Measurements from ENCODE around the gene MRGPRE. TPM values are rescaled to one million over a fixed set of nuclear protein-coding genes. Genes with fewer than 3 reads are reported as not detected.
"Not testable (repeated sequence)": the region's sequence is repeated elsewhere in the genome, so short reads cannot be mapped to it uniquely, and the experiment has no call there.

MRGPRE gene
- total and polyA plus RNA-seq, 3 experiments from 2014 or later = not detected

DNA sequence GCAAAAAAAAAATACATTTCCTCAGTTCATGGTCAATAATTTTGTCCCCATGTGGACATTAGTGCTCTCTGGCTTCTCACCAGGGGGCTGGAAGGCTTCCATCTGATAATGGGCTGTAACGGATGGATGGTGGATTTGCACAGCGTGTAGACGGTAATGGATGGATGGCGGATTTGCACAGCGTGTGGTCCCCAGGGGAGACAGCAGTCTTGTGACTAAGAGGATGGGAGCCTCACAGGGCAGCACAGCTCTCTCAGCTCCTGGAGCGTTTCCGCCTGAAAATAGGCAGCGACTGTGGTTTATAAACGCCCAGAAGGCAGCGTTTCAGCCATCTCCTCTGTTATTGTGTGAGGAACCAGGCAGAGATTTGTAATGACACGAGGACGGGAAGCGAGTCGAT lies 22.6 kb upstream of the MRGPRE start:
- POLR2A ChIA-PET; H3K4me1 Mint-ChIP-seq; CTCF ChIA-PET; H3K4me3 ChIP-seq (ENCODE audit: low read length); H3K4me1 ChIP-seq (ENCODE audit: insufficient read depth, low read length); H3K4me3 Mint-ChIP-seq; DNase-seq; H3K27me3 ChIP-seq (ENCODE audit: insufficient read depth, low read length, poor library complexity, severe bottlenecking); H3K9me3 Mint-ChIP-seq; H3K9me3 ChIP-seq (ENCODE audit: low read length); H3K27ac ChIP-seq (ENCODE audit: low read depth, low read length); H3K36me3 Mint-ChIP-seq; H3K27me3 Mint-ChIP-seq; H3K27ac Mint-ChIP-seq; H3K36me3 ChIP-seq (ENCODE audit: insufficient read depth, low read length): not testable (repeated sequence)

GRCh38 chr11:3245071-3245470 lies 12.9 kb upstream of the MRGPRE start:
- no peak overlapping the region for H3K27ac Mint-ChIP-seq
- POLR2A ChIA-PET = interaction anchor here (0.7 kb wide), 1 partner anchor 134 kb away, joined by 3 read pairs; no protein-coding TSS in a partner anchor

DNA sequence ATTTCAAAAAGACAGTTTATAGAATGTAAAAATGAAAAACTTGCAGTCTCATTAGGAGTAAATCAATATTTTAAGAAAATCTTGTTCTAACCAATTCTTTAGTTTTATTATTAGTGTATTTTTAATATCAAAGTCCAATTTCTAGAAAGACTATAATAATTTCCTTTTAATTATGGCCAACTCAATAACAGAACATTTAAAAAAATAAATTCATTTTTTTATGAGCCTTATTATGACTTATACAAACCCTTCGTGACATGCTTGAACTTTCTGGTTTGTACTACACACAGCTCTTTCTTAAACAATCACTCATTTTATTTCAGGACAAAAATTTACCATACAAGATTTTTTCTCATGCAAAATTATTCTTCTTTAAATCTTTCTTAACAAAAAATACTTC lies 11.7 kb upstream of the MRGPRE start:
- Mint-ChIP-seq H3K27me3 (peaks cover 15 to 26% of the 10 kb centered on the region in 2 donors), H3K9me3 (peaks cover 0 to 2% (median 0%) of the 10 kb centered on the region in 5 donors), H3K36me3 (no peaks in the 10 kb centered on the region), H3K4me3 (no peak overlapping the region), H3K27ac (no peak overlapping the region), H3K4me1 (no peaks in the 10 kb centered on the region)
- ChIA-PET CTCF (no interaction called here), POLR2A (no interaction called here)
- Histone ChIP-seq H3K27me3 (ENCODE audit: insufficient read depth, low read length, poor library complexity, severe bottlenecking) (no peaks in the 10 kb centered on the region), H3K4me1 (ENCODE audit: insufficient read depth, low read length) (no peaks in the 10 kb centered on the region), H3K9me3 (ENCODE audit: low read length) (no peaks in the 10 kb centered on the region), H3K36me3 (ENCODE audit: insufficient read depth, low read length) (no peaks in the 10 kb centered on the region), H3K4me3 (ENCODE audit: low read length) (no peak overlapping the region), H3K27ac (ENCODE audit: low read depth, low read length) (no peak overlapping the region)
- DNase-seq = no peak

More at GRCh38 chr11:3245071-3245470, 12.9 kb upstream of the MRGPRE start:
- peaks cover 0 to 2% (median 0%) of the 10 kb centered on the region in 5 donors for H3K9me3 Mint-ChIP-seq
- H3K36me3 Mint-ChIP-seq = no peaks in the 10 kb centered on the region
- Histone ChIP-seq H3K4me1 (ENCODE audit: insufficient read depth, low read length) (no peaks in the 10 kb centered on the region), H3K27ac (ENCODE audit: low read depth, low read length) (no peak overlapping the region), H3K36me3 (ENCODE audit: insufficient read depth, low read length) (no peaks in the 10 kb centered on the region), H3K27me3 (ENCODE audit: insufficient read depth, low read length, poor library complexity, severe bottlenecking) (no peaks in the 10 kb centered on the region), H3K9me3 (ENCODE audit: low read length) (no peaks in the 10 kb centered on the region), H3K4me3 (ENCODE audit: low read length) (no peak overlapping the region)
- H3K27me3 Mint-ChIP-seq = peaks cover 15 to 21% of the 10 kb centered on the region in 2 donors
- CTCF ChIA-PET = no interaction called here
- H3K4me1 Mint-ChIP-seq = no peaks in the 10 kb centered on the region
- no peak overlapping the region for H3K4me3 Mint-ChIP-seq
- DNase-seq = no peak

DNA sequence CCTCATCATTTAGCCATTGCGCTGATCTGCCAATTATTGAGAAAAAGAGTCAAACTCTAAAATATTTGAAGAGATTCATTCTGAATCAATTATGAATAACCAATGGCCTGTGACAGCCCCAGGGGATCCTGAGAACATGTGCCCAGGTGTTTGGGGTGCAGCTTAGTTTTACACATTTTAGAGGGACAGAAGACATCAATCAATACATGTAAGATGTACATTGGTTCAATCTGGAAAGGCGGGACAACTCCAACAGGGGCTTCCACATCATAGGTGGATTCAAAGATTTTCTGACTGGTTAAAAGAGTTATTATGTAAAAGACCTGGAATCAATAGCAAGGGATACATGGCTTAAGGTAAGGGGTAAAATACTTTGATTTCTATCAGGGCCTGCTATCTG lies 4.9 kb upstream of the MRGPRE start:
- Histone ChIP-seq H3K9me3 (ENCODE audit: low read length) (no peaks in the 10 kb centered on the region), H3K36me3 (ENCODE audit: insufficient read depth, low read length) (no peaks in the 10 kb centered on the region), H3K27ac (ENCODE audit: low read depth, low read length) (no peak overlapping the region), H3K4me3 (ENCODE audit: low read length) (no peak overlapping the region), H3K4me1 (ENCODE audit: insufficient read depth, low read length) (no peaks in the 10 kb centered on the region), H3K27me3 (ENCODE audit: insufficient read depth, low read length, poor library complexity, severe bottlenecking) (no peaks in the 10 kb centered on the region)
- Mint-ChIP-seq H3K4me3 (no peak overlapping the region), H3K36me3 (no peaks in the 10 kb centered on the region), H3K9me3 (no peaks in the 10 kb centered on the region), H3K27ac (no peak overlapping the region), H3K27me3 (peaks cover 4 to 12% of the 10 kb centered on the region in 2 donors), H3K4me1 (no peaks in the 10 kb centered on the region)
- DNase-seq = no peak
- ChIA-PET CTCF (no interaction called here), POLR2A (interaction anchor here (0.6 kb wide), 1 partner anchor 139 kb away, joined by 3 read pairs; no protein-coding TSS in a partner anchor)

DNA sequence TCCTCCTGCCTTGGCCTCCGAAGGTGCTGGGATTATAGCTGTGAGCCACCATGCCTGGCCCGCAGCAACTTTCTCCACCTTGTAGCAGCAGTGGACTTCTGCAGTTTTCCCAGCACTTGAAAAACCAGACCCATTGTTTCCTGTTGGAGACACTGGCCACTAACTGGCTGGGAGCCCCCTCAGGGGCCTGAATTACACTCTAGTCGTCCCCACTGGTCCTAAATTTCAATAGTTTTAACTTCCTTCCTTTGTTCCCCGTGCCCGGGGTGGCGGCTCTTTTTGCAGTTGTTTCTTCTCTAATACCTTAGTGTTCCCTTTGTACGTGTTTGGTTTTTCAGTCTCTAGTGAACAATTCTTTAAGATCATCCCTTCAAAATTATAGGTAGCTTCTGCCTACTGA lies 2.6 kb upstream of the MRGPRE start:
- H3K36me3 ChIP-seq (ENCODE audit: insufficient read depth, low read length) = no peaks in the 10 kb centered on the region
- Mint-ChIP-seq H3K4me1 (no peaks in the 10 kb centered on the region), H3K27ac (no peak overlapping the region), H3K27me3 (peaks cover 1 to 8% of the 10 kb centered on the region in 2 donors), H3K36me3 (no peaks in the 10 kb centered on the region), H3K9me3 (no peaks in the 10 kb centered on the region), H3K4me3 (no peak overlapping the region)
- H3K9me3 ChIP-seq (ENCODE audit: low read length) = no peaks in the 10 kb centered on the region
- no peak for DNase-seq
- ChIA-PET CTCF (no interaction called here), POLR2A (no interaction called here)
- no peaks in the 10 kb centered on the region for H3K4me1 ChIP-seq (ENCODE audit: insufficient read depth, low read length)
- H3K27ac ChIP-seq (ENCODE audit: low read depth, low read length) = no peak overlapping the region
- no peak overlapping the region for H3K4me3 ChIP-seq (ENCODE audit: low read length)
- no peaks in the 10 kb centered on the region for H3K27me3 ChIP-seq (ENCODE audit: insufficient read depth, low read length, poor library complexity, severe bottlenecking)

DNA sequence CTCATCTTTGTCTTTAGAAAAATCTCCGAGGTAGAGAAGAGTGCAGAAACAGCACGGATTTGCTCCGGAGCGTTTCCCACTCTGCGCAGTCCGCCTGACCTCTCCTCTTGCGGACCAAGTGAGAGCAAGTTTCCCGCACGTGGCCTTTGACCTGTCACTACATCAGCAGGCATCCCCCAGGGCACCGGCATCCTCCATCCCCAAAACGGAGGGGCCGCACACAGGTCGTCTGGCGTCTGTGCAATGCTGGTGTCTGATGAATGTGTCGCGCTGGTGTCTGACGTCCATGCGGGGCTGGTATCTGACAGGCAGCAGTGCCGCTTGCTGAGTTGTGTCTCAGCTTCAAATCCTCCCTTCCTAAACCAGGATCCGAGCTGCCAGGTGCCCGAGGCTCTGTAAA lies 739 bp upstream of the MRGPRE start:
- Histone ChIP-seq H3K9me3 (ENCODE audit: low read length) (no peaks in the 10 kb centered on the region), H3K4me1 (ENCODE audit: insufficient read depth, low read length) (no peaks in the 10 kb centered on the region), H3K27ac (ENCODE audit: low read depth, low read length) (no peak overlapping the region), H3K36me3 (ENCODE audit: insufficient read depth, low read length) (no peaks in the 10 kb centered on the region), H3K4me3 (ENCODE audit: low read length) (no peak overlapping the region), H3K27me3 (ENCODE audit: insufficient read depth, low read length, poor library complexity, severe bottlenecking) (no peaks in the 10 kb centered on the region)
- no peaks in the 10 kb centered on the region for H3K4me1 Mint-ChIP-seq
- no peak for DNase-seq
- H3K27ac Mint-ChIP-seq = peak overlapping the region in 1 of 8 donors; percentile 46
- H3K36me3 Mint-ChIP-seq = no peaks in the 10 kb centered on the region
- ChIA-PET POLR2A (no interaction called here), CTCF (no interaction called here)
- H3K4me3 Mint-ChIP-seq = no peak overlapping the region
- peaks cover 1 to 4% of the 10 kb centered on the region in 2 donors for H3K27me3 Mint-ChIP-seq
- no peaks in the 10 kb centered on the region for H3K9me3 Mint-ChIP-seq

- no peaks in the 10 kb centered on the region for H3K36me3 ChIP-seq (ENCODE audit: insufficient read depth, low read length)
- CTCF ChIA-PET = no interaction called here
- H3K9me3 Mint-ChIP-seq = peaks cover 0 to 2% (median 0%) of the 10 kb centered on the region in 5 donors
- peaks cover 1 to 7% of the 10 kb centered on the region in 2 donors for H3K27me3 Mint-ChIP-seq
- POLR2A ChIA-PET = no interaction called here
- H3K4me1 Mint-ChIP-seq = no peaks in the 10 kb centered on the region
- H3K36me3 Mint-ChIP-seq = no peaks in the 10 kb centered on the region
- H3K4me3 ChIP-seq (ENCODE audit: low read length) = no peak overlapping the region
- H3K27me3 ChIP-seq (ENCODE audit: insufficient read depth, low read length, poor library complexity, severe bottlenecking) = no peaks in the 10 kb centered on the region
- H3K4me3 Mint-ChIP-seq = no peak overlapping the region
- DNase-seq = no peak
- H3K4me1 ChIP-seq (ENCODE audit: insufficient read depth, low read length) = no peaks in the 10 kb centered on the region
- no peak overlapping the region for H3K27ac ChIP-seq (ENCODE audit: low read depth, low read length)
- no peaks in the 10 kb centered on the region for H3K9me3 ChIP-seq (ENCODE audit: low read length)
- no peak overlapping the region for H3K27ac Mint-ChIP-seq
Measured at GRCh38 chr11:3231550-3231850, 717 bp downstream of the MRGPRE start.

DNA sequence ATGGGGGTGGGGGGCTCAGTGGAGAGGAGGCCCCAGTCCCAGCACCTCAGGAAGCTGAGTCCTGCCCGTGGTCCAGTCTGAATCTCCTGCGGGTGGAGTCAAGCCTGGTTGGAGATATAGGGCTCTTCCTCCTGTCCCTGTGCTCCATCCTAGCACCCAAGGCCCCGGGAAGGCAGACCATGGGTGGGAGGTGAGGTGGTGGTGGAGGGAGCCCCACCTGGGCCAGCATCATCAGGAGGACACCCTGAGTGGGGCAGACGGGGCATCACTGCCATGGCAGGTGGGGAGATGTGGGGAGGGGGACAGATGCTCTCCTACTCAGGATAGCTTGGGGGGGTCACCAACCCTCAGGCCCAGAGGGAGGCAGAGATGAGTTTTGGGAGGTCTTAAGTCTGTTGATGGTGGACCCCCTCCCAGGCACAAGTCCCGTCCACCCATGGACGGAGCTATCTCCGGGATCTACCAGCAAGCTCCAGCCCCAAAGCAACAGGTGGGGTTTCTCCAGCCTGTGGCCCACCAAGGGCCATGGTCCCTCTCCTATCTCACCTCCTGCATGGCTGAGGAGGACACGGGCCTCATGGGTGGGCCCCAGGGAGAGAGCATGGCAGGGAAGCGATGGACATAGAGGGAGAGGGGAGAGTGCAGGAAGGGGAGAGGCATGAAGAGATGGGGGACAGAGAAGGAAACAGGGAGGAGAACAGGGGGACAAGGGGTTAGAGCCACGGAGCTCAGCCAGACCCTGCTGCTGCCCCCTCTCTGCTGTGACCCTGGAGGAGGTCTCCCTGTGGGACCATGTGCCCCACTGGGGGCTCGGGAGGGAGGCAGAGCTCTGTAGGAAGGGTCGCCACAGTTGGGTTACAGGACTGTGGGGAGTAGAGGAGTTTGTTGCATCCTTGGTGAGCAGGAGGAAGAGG lies 1.3 kb downstream of the MRGPRE start:
- no peaks in the 10 kb centered on the region for H3K4me1 ChIP-seq (ENCODE audit: insufficient read depth, low read length)
- DNase-seq = no peak
- H3K27me3 ChIP-seq (ENCODE audit: insufficient read depth, low read length, poor library complexity, severe bottlenecking) = no peaks in the 10 kb centered on the region
- no peaks in the 10 kb centered on the region for H3K9me3 ChIP-seq (ENCODE audit: low read length)
- H3K27ac ChIP-seq (ENCODE audit: low read depth, low read length) = no peak overlapping the region
- H3K4me3 ChIP-seq (ENCODE audit: low read length) = no peak overlapping the region
- no peaks in the 10 kb centered on the region for H3K4me1 Mint-ChIP-seq
- no peak overlapping the region for H3K27ac Mint-ChIP-seq
- H3K27me3 Mint-ChIP-seq = peaks cover 1 to 11% of the 10 kb centered on the region in 2 donors
- CTCF ChIA-PET = no interaction called here
- H3K9me3 Mint-ChIP-seq = peaks cover 0 to 2% (median 0%) of the 10 kb centered on the region in 5 donors
- H3K36me3 Mint-ChIP-seq = no peaks in the 10 kb centered on the region
- H3K36me3 ChIP-seq (ENCODE audit: insufficient read depth, low read length) = no peaks in the 10 kb centered on the region
- POLR2A ChIA-PET = no interaction called here
- no peak overlapping the region for H3K4me3 Mint-ChIP-seq

All from CD8-positive, alpha-beta memory T cell (primary cell).